ENCODE data around the gene PRKCH.

The PRKCH gene

GRCh38 chr14:61535032-61535431, 213.7 kb downstream of the PRKCH start:
- DNase-seq: no peak

GRCh38 chr14:61535458-61535857, 214.1 kb downstream of the PRKCH start:
- DNase-seq: no peak

GRCh38 chr14:61536661-61537562, 215.5 kb downstream of the PRKCH start:
- no peak for DNase-seq

- DNase-seq: no peak
Measured at GRCh38 chr14:61537563-61538463, 216.4 kb downstream of the PRKCH start.

GRCh38 chr14:61538464-61539022, 217.2 kb downstream of the PRKCH start:
- no peak for DNase-seq

- no peak for DNase-seq
Measured at GRCh38 chr14:61539631-61540030, 218.3 kb downstream of the PRKCH start.

- no peak for DNase-seq
Measured at GRCh38 chr14:61540931-61541330, 219.6 kb downstream of the PRKCH start.

- DNase-seq: no peak
Measured at GRCh38 chr14:61542848-61543790, 221.7 kb downstream of the PRKCH start.

GRCh38 chr14:61543946-61544345, 222.6 kb downstream of the PRKCH start:
- no peak for DNase-seq

- no peak for DNase-seq
Measured at GRCh38 chr14:61544448-61545330, 223.3 kb downstream of the PRKCH start.

- no peak for DNase-seq
Measured at GRCh38 chr14:61545726-61546455, 224.5 kb downstream of the PRKCH start.

GRCh38 chr14:61547186-61548069, 226.0 kb downstream of the PRKCH start:
- DNase-seq: no peak

- no peak for DNase-seq
Measured at GRCh38 chr14:61549425-61549824, 228.0 kb downstream of the PRKCH start.

- DNase-seq: no peak
Measured at GRCh38 chr14:61551384-61551783, 230.0 kb downstream of the PRKCH start.

GRCh38 chr14:61552241-61552640, 230.9 kb downstream of the PRKCH start:
- DNase-seq: no peak

GRCh38 chr14:61553730-61554641, 232.6 kb downstream of the PRKCH start:
- DNase-seq: no peak

- no peak for DNase-seq
Measured at GRCh38 chr14:61555056-61555838, 233.9 kb downstream of the PRKCH start.
